Hematopoietic multipotent progenitor cell treated with erythropoietin and hydrocortisone succinate and interleukin-3 and kit ligand, for 6 days (in vitro differentiated cells): ENCODE results near the gene LAMC3.
"Not testable (repeated sequence)": the region's sequence is repeated elsewhere in the genome, so short reads cannot be mapped to it uniquely, and the experiment has no call there.

Source experiments
- DNase-seq: peaks from one replicate; pipeline ENCODE4 v3.0.0-alpha.2; 2015

Gene LAMC3

GRCh38 chr9:131101207-131101964 lies 92.4 kb downstream of the LAMC3 start:
- DNase-seq = no peak

GRCh38 chr9:131103024-131103423 lies 94.0 kb downstream of the LAMC3 start:
- DNase-seq = no peak

GRCh38 chr9:131103535-131103934 lies 94.6 kb downstream of the LAMC3 start:
- DNase-seq = no peak

GRCh38 chr9:131104016-131104740 lies 95.2 kb downstream of the LAMC3 start:
- DNase-seq = no peak

- no peak for DNase-seq
Measured at GRCh38 chr9:131105952-131106351, 97.0 kb downstream of the LAMC3 start.

- DNase-seq = no peak
Measured at GRCh38 chr9:131107760-131108159, 98.8 kb downstream of the LAMC3 start.

- DNase-seq = no peak
Measured at GRCh38 chr9:131111186-131111853, 102.3 kb downstream of the LAMC3 start.

GRCh38 chr9:131111854-131112311 lies 102.9 kb downstream of the LAMC3 start:
- no peak for DNase-seq

- no peak for DNase-seq
Measured at GRCh38 chr9:131112374-131113154, 103.6 kb downstream of the LAMC3 start.

- no peak for DNase-seq
Measured at GRCh38 chr9:131113655-131114054, 104.7 kb downstream of the LAMC3 start.

- DNase-seq = no peak
Measured at GRCh38 chr9:131114084-131114535, 105.1 kb downstream of the LAMC3 start.

- not testable (repeated sequence) for DNase-seq
Measured at GRCh38 chr9:131115360-131115742, 106.4 kb downstream of the LAMC3 start.

- DNase-seq = no peak
Measured at GRCh38 chr9:131116281-131117120, 107.5 kb downstream of the LAMC3 start.

- no peak for DNase-seq
Measured at GRCh38 chr9:131117121-131117761, 108.3 kb downstream of the LAMC3 start.

GRCh38 chr9:131117762-131118145 lies 108.8 kb downstream of the LAMC3 start:
- DNase-seq = no peak

GRCh38 chr9:131119600-131119999 lies 110.6 kb downstream of the LAMC3 start:
- no peak for DNase-seq

- no peak for DNase-seq
Measured at GRCh38 chr9:131120620-131121228, 111.8 kb downstream of the LAMC3 start.

- no peak for DNase-seq
Measured at GRCh38 chr9:131121346-131121745, 112.4 kb downstream of the LAMC3 start.

GRCh38 chr9:131122158-131122557 lies 113.2 kb downstream of the LAMC3 start:
- DNase-seq = no peak

GRCh38 chr9:131125038-131125287 lies 116.0 kb downstream of the LAMC3 start:
- peak; percentile 45 for DNase-seq
